ENCODE measurements around the gene KCNJ2. TPM values are rescaled to one million over a fixed set of nuclear protein-coding genes. Genes with fewer than 3 reads are reported as not detected.

KCNJ2 gene
- polyA plus RNA-seq, 2 of the 4 experiments (the other 2 are of a cell fraction): 0.14 to 0.17 TPM

GRCh38 chr17:70139449-70139993 is 29.8 kb upstream of the KCNJ2 start:
- 36% methylated on average over 3 of the region's 3 CpGs for WGBS (ENCODE audit: missing lambda C conversion rate)
- POLR2A ChIA-PET: no interaction called here

GRCh38 chr17:70144260-70144846 is 25.0 kb upstream of the KCNJ2 start:
- Histone ChIP-seq H3K4me3 (no peak overlapping the region), H3K4me2 (peak overlapping the region; percentile 32; the same call in 1 of the 3 replicates), H3K9me3 (no peaks in the 10 kb centered on the region), H3K4me1 (no peaks in the 10 kb centered on the region), H3K27ac (no peak overlapping the region)
- FAIRE-seq (peak; percentile 72), ATAC-seq (no peak), DNase-seq (ENCODE audit: low read depth in 1 of 2, low spot score in 1 of 2) (peak; percentile 15 to 50)
- TF ChIP-seq POLR2AphosphoS2 (conservative IDR thresholded peaks at IDR 0.05; ENCODE audit: low read length): no peak
- TF ChIP-seq CTCF (IDR thresholded peaks at IDR 0.05): peak; percentile 94
- peak; percentile 98 for TF ChIP-seq SMC3 (IDR thresholded peaks at IDR 0.05)
- peak; percentile 75 to 90 for TF ChIP-seq RAD21 (conservative IDR thresholded peaks at IDR 0.05 in 1 of 2, IDR thresholded peaks at IDR 0.05 in 1 of 2)
- 17% methylated on average over 6 of the region's 6 CpGs for WGBS (ENCODE audit: missing lambda C conversion rate)
- ChIA-PET POLR2A (no interaction called here), CTCF (interaction anchor here (0.5 to 3.0 kb wide), 24 partner anchors 8 to 724 kb away, joined by 3 to 28 read pairs (median 4); no protein-coding TSS in a partner anchor)

More at GRCh38 chr17:70139449-70139993, 29.8 kb upstream of the KCNJ2 start:
- CTCF ChIA-PET: interaction anchor here (0.6 to 3.1 kb wide), 8 partner anchors 13 to 546 kb away, joined by 3 to 12 read pairs (median 3); no protein-coding TSS in a partner anchor
- no peak overlapping the region for H3K4me2 ChIP-seq
- peak overlapping the region in 1 of 2 experiments; percentile 79; a peak in 2 of 6 replicates for H3K27ac ChIP-seq
- FAIRE-seq: no peak
- H3K4me1 ChIP-seq: peaks cover 42% of the 10 kb centered on the region
- no peak for DNase-seq (ENCODE audit: low read depth in 1 of 2, low spot score in 1 of 2)
- no peak overlapping the region for H3K4me3 ChIP-seq
- no peak for ATAC-seq
- TF ChIP-seq ELK1 (IDR thresholded peaks at IDR 0.05; ENCODE audit: low read depth, low read length) (no peak), ZSCAN20 (CRISPR knock-in tag; IDR thresholded peaks at IDR 0.05) (no peak), E2F6 (IDR thresholded peaks at IDR 0.05; ENCODE audit: borderline replicate concordance, low read depth) (no peak), CEBPB (IDR thresholded peaks at IDR 0.05) (no peak), KDM5A (IDR thresholded peaks at IDR 0.05) (no peak), MAFK (IDR thresholded peaks at IDR 0.05; ENCODE audit: partially characterized antibody) (no peak), RCOR1 (IDR thresholded peaks at IDR 0.05; ENCODE audit: low read depth, low read length) (no peak), HOXB5 (CRISPR knock-in tag; IDR thresholded peaks at IDR 0.05) (no peak), MAZ (IDR thresholded peaks at IDR 0.05; ENCODE audit: borderline replicate concordance, low read depth, low read length) (no peak), CHD2 (IDR thresholded peaks at IDR 0.05; ENCODE audit: low read length, partially characterized antibody) (no peak), HDAC2 (IDR thresholded peaks at IDR 0.05) (no peak), USF2 (IDR thresholded peaks at IDR 0.05) (no peak), CTCF (IDR thresholded peaks at IDR 0.05) (no peak), HOXA7 (CRISPR knock-in tag; IDR thresholded peaks at IDR 0.05) (no peak), FOXS1 (CRISPR knock-in tag; IDR thresholded peaks at IDR 0.05) (no peak), TP53 (CRISPR knock-in tag; IDR thresholded peaks at IDR 0.05) (no peak), MAX (IDR thresholded peaks at IDR 0.05) (no peak), CHD4 (IDR thresholded peaks at IDR 0.05; ENCODE audit: borderline replicate concordance) (no peak)
- no peaks in the 10 kb centered on the region for H3K9me3 ChIP-seq

Data from A549 (cell line).